Caki2 (cell line): ENCODE measurements around the gene SEPTIN1. TPM values are rescaled to one million over a fixed set of nuclear protein-coding genes. Genes with fewer than 3 reads are reported as not detected.

Source experiments
- DNase-seq: peaks from one replicate; pipeline ENCODE4 v3.0.0-alpha.2; 2015; ENCODE audit warnings: low read depth
- in situ Hi-C: cut with HindIII; loops from 2 replicates; pipeline ENCODE4 v1.10.0; 2016; ENCODE audit warnings: low sequenced_read_pairs, low pct_unique_long_range_greater_than_20kb, mixed read lengths
- total RNA-seq: library from RNA; depleted of rRNA; stranded (reverse); fragments of >200 nt; shearing (Covaris generic); gene quantifications from 2 replicates; pipeline ENCODE4 v1.2.3, GENCODE V29; 2014; ENCODE audit warnings: low replicate concordance

Gene SEPTIN1
- total RNA-seq, 1 experiment from 2014 or later = not detected

DNA sequence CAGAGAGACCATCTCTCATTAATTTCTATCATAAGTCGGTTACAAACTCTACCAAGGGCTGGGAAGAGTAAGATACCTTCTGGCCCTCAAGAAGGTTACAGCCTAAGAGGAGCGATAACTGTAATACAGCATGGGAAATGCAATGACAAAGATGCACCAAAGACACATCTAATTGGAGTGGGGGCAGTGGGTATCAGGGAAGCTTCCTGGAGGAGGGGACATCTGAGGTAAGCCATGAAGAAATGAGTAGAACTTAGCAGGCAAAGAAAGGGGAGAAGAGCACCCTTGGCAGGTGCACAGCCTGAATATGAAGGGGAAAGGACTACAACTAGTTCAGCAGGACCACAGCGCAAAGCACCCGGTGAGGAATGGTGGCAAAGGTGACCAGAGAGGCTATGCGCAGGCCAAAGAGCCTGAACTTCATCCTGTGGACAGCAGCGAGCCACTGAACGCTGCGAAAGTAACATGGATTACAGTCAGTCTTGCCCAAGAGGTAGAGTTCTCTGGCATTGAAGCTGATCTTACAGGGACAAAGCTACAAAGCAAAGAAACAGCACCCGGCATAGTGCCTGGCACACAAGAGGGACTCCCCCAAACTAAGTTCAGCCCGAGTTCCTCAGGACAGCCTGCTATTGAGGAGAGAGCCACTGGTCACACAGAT is 14.9 kb downstream of the SEPTIN1 start:
- in situ Hi-C loops = no loop called here
- no peak for DNase-seq

- in situ Hi-C loops = no loop called here
- DNase-seq = no peak
These were observed 15.8 kb downstream of the SEPTIN1 start for GRCh38 chr16:30366511-30366910.

- DNase-seq = no peak
- in situ Hi-C loops = no loop called here
These were observed 17.2 kb downstream of the SEPTIN1 start for GRCh38 chr16:30365200-30365599.

- DNase-seq = no peak
- in situ Hi-C loops = no loop called here
These were observed 21.2 kb downstream of the SEPTIN1 start for GRCh38 chr16:30361180-30361579.

- in situ Hi-C loops = no loop called here
These were observed 22.5 kb downstream of the SEPTIN1 start for GRCh38 chr16:30359871-30360170.

GRCh38 chr16:30358990-30359870 is 23.1 kb downstream of the SEPTIN1 start:
- in situ Hi-C loops = no loop called here
- no peak for DNase-seq

More at GRCh38 chr16:30359871-30360170, 22.5 kb downstream of the SEPTIN1 start:
- DNase-seq = no peak

DNA sequence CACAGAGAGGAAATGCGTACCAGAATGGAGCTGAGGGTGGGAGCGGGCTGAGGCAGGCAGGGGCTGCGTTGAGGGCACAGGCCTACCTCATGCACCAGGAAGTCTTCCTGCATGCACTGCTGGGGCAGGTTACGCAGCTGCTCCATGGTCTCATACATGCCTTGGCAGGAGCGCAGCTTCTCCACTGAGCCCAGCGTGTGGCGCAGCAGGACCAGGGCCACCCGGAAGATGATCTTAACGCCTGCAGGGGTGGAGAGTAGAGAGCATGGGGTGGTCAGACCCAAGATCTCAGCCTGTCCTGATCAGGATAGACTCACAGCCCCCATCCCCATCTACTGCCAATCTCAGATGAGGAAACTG is 23.8 kb downstream of the SEPTIN1 start:
- no peak for DNase-seq
- in situ Hi-C loops = no loop called here

GRCh38 chr16:30357715-30358576 is 24.4 kb downstream of the SEPTIN1 start:
- in situ Hi-C loops = no loop called here
- no peak for DNase-seq

DNA sequence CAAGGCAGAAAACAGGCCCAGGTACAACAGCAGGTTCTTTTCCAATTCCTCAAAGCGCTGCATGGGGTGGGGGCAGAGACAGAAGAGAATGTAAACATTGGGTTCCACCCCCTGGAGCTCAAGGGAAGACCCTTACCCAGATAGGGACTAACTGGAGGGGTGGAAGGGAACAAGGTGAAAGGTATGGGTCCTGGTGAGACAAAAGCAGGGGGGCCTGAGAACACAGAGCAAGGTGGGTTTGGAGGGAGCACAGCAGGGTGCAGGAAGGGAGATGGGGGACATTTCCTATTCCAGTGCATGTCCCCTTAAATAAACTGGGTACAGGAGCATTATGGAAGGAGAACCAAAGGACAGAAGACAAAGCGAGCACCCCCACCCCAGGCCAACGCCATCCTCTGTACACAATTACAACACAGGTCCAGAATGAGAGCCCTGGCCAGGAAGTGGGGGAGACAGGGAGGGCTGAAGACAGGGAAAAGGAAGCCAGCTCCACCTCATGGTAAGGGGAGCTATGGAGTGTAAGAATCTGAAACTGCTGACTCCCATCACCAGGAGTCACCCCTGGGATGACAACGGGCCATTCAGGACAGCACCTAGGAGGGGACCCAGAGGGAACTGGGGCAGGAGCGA is 25.2 kb downstream of the SEPTIN1 start:
- DNase-seq = no peak
- in situ Hi-C loops = no loop called here

- in situ Hi-C loops = no loop called here
- peak; percentile 43 for DNase-seq
These were observed 25.8 kb downstream of the SEPTIN1 start for GRCh38 chr16:30356401-30357084.

- in situ Hi-C loops = no loop called here
- DNase-seq = no peak
These were observed 26.4 kb downstream of the SEPTIN1 start for GRCh38 chr16:30355954-30356308.

DNA sequence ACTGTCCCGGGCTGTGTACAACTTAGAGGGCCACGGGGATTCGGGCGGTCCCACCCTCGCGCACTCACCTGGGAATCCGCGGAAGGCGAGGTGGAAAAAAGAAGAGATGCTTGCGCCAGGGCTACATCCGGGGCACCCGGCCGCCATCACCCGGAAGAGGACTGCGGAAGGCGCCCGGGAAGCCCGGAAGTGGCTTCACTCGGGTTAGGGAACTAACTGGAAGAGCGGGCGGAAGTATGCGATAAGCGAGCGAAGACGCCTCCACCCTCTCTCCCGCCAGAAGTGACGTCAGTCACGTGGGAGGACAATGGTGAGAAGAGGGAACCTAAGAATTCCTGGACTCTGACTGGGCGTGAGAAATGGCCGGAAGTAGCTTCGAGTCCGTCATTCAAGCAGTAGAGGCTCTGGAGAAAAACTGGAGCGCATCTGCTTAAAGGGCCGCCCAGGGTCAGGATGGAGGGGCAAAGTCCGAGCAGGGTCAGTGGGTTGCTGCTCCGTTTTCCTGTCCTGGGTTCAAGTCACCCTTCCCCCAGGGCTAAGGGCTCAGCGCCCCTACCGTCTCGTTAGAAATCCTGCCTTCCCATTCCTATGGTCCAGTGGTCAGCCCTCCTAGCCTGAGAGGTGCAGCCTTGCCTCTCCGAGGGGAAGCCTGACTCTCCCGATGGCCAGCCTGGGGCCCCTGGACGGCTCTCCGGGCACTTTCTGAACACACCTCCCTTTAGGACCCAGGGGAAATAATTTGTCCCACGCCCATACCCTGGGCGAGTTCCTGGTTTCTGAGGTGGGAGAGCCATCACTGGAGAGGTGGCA is 27.0 kb downstream of the SEPTIN1 start, which contains the start of gene CD2BP2:
CD2BP2 (minus strand) TSS at position 165 of the 810 bp plus-strand sequence. CDS start 627 bp downstream, outside the sequence.
- peak; percentile 100 for DNase-seq
- in situ Hi-C loops = no loop called here

- in situ Hi-C loops = no loop called here
- DNase-seq = no peak
These were observed 27.8 kb downstream of the SEPTIN1 start for GRCh38 chr16:30354423-30355143.

- in situ Hi-C loops = no loop called here
- DNase-seq = no peak
These were observed 28.8 kb downstream of the SEPTIN1 start for GRCh38 chr16:30353438-30354129.

GRCh38 chr16:30352488-30353401 is 29.6 kb downstream of the SEPTIN1 start:
- DNase-seq = no peak
- in situ Hi-C loops = no loop called here
